CD4-positive, CD25-positive, alpha-beta regulatory T cell (primary cell): ENCODE measurements around the gene PRSS57. TPM values are rescaled to one million over a fixed set of nuclear protein-coding genes. Genes with fewer than 3 reads are reported as not detected.
A peak's percentile ranks its signal among the peaks of the same experiment; 100 is the strongest.

ENCODE experiments used
- ATAC-seq, 2 donors: fragments of 150-1000 bp; cut with Tn5 transposase; one replicate each; pipeline ENCODE4 v1.10.0; 2021; ENCODE audit warnings: low read depth in 2 of 2, moderate number of reproducible peaks in 2 of 2, moderate library complexity in 1 of 2
- DNase-seq, 3 donors: peaks; one replicate each; pipeline versions ENCODE4 v3.0.0 to v3.0.0-alpha.2; 2012 to 2022; ENCODE audit warnings: mixed read lengths in 1 of 3
- H3K27ac ChIP-seq: one replicate; pipeline ENCODE4 v1.7.0; 2013; ENCODE audit warnings: mild to moderate bottlenecking, low read length; ENCODE audit not compliant: insufficient read depth, poor library complexity, severe bottlenecking
- H3K27me3 ChIP-seq: one replicate; pipeline ENCODE4 v1.7.0; 2013; ENCODE audit warnings: low read length; ENCODE audit not compliant: control insufficient read depth, insufficient read depth
- H3K36me3 ChIP-seq: one replicate; pipeline ENCODE4 v1.7.0; 2013; ENCODE audit warnings: mild to moderate bottlenecking, low read length, moderate library complexity; ENCODE audit not compliant: control insufficient read depth, insufficient read depth
- H3K4me1 ChIP-seq: 2 replicates; pipeline ENCODE4 v1.7.0; 2013; ENCODE audit warnings: mild to moderate bottlenecking, low read length; ENCODE audit not compliant: insufficient read depth, control insufficient read depth, poor library complexity, severe bottlenecking
- H3K4me3 ChIP-seq: one replicate; pipeline ENCODE4 v1.7.0; 2013; ENCODE audit warnings: low read depth, mild to moderate bottlenecking, low read length, moderate library complexity
- H3K9me3 ChIP-seq, 2 experiments: 1 replicate in 1 of 2; 2 replicates in 1 of 2; pipeline ENCODE4 v1.7.0; 2013; ENCODE audit warnings: low read length in 2 of 2, mild to moderate bottlenecking in 1 of 2, moderate library complexity in 1 of 2; ENCODE audit not compliant: control insufficient read depth in 2 of 2
- H3K27ac Mint-ChIP-seq, 3 donors: one replicate each; pipeline ENCODE4 v1.8.0; 2020 to 2022; ENCODE audit warnings: mild to moderate bottlenecking in 3 of 3, mixed read lengths in 3 of 3, moderate library complexity in 2 of 3
- H3K27me3 Mint-ChIP-seq: one replicate; pipeline ENCODE4 v1.8.0; 2022; ENCODE audit warnings: mild to moderate bottlenecking, mixed read lengths
- H3K36me3 Mint-ChIP-seq: one replicate; pipeline ENCODE4 v1.8.0; 2020; ENCODE audit warnings: mixed read lengths
- H3K4me1 Mint-ChIP-seq, 4 donors: one replicate each; pipeline ENCODE4 v1.8.0; 2020 to 2022; ENCODE audit warnings: mixed read lengths in 4 of 4, mild to moderate bottlenecking in 1 of 4
- H3K4me3 Mint-ChIP-seq, 4 donors: one replicate each; pipeline ENCODE4 v1.8.0; 2020 to 2022; ENCODE audit warnings: mild to moderate bottlenecking in 4 of 4, mixed read lengths in 4 of 4, moderate library complexity in 3 of 4
- H3K9me3 Mint-ChIP-seq, 7 donors: one replicate each; pipeline ENCODE4 v1.8.0; 2020 to 2022; ENCODE audit warnings: mixed read lengths in 7 of 7, mild to moderate bottlenecking in 3 of 7, moderate library complexity in 2 of 7
- polyA plus RNA-seq, 4 donors: library from polyadenylated mRNA; unstranded; fragments of 300-500 nt; fragmentation: Illumina TruSeq; gene quantifications; one replicate each; pipeline ENCODE4 v1.2.3, GENCODE V29; 2021
- total RNA-seq: library from RNA; stranded (reverse); gene quantifications from one replicate; pipeline ENCODE4 v1.2.3, GENCODE V29; 2022

Gene PRSS57
- total and polyA plus RNA-seq, 5 donors from 2014 or later = 3.3 TPM; not detected in 4

DNA sequence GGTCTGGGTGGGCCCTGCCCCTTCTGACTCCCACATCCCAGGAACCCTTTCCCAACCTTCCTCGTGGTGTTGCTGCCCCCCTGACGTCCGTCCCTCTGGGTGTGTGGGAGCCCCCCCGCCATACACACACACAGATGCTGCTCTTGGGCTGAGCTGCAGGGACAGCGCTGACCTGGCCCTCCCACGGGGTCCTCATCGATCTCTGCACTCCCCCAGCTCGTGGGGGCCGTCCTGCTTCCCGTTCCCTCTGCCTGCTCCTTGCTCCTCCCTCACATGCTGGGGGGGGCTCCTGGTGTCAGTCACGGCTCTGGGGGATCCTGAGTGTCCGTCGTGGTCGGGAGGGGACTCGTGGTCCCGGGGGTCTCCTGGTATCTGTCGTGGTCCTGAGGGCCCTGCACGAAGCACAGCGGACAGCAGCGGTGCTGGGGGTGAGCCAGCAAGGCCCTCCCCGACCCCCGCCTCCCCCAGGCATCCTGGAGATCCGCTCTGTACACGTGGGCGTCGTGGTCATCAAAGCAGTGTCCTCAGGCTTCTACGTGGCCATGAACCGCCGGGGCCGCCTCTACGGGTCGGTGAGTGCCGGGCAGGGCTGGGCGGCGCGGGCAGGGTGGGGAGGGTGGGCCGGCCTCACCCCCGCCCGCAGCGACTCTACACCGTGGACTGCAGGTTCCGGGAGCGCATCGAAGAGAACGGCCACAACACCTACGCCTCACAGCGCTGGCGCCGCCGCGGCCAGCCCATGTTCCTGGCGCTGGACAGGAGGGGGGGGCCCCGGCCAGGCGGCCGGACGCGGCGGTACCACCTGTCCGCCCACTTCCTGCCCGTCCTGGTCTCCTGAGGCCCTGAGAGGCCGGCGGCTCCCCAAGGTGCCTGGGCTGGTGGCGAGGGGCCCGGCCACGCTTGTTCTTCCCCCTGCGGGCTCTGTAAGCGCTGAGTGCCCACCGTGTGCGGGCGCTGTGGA lies 52.2 kb downstream of the PRSS57 start:
- Histone ChIP-seq H3K9me3 (no peaks in the 10 kb centered on the region), H3K27ac (no peak overlapping the region), H3K4me3 (no peak overlapping the region), H3K36me3 (peaks cover 16% of the 10 kb centered on the region), H3K4me1 (peaks cover 14% of the 10 kb centered on the region), H3K27me3 (no peaks in the 10 kb centered on the region)
- peaks cover 0 to 9% (median 4%) of the 10 kb centered on the region in 4 donors for H3K4me1 Mint-ChIP-seq
- ATAC-seq = no peak
- DNase-seq = no peak
- H3K4me3 Mint-ChIP-seq = no peak overlapping the region
- peaks cover 0 to 1% (median 0%) of the 10 kb centered on the region in 7 donors for H3K9me3 Mint-ChIP-seq
- peak overlapping the region in 1 of 3 donors; percentile 25 for H3K27ac Mint-ChIP-seq
- no peaks in the 10 kb centered on the region for H3K27me3 Mint-ChIP-seq
- no peaks in the 10 kb centered on the region for H3K36me3 Mint-ChIP-seq

DNA sequence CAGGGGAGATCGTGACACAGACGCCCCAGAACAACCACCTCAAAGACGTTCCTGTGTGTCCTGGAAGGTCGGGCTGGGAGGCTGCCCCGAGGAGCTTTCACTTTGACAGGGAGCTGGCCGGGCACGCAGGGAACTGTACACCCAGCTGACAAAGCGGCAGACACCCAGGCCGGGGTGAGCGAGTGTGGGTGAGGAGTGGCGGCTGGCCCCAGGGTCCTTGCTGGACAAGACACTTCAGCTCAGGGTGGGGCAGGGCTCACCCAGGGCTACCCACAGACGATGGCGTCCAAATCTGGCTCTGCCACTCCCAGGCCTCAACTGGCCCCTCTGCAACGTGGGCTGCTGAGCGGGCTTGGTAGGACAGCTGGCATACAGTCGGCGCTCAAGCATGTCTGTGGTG lies 53.5 kb downstream of the PRSS57 start:
- peaks cover 0 to 14% (median 5%) of the 10 kb centered on the region in 4 donors for H3K4me1 Mint-ChIP-seq
- Histone ChIP-seq H3K27me3 (no peaks in the 10 kb centered on the region), H3K4me1 (peaks cover 14% of the 10 kb centered on the region), H3K9me3 (no peaks in the 10 kb centered on the region), H3K36me3 (peaks cover 5% of the 10 kb centered on the region), H3K27ac (no peak overlapping the region), H3K4me3 (no peak overlapping the region)
- H3K4me3 Mint-ChIP-seq = peak overlapping the region in 1 of 4 donors; percentile 89
- H3K36me3 Mint-ChIP-seq = no peaks in the 10 kb centered on the region
- no peak for DNase-seq
- H3K9me3 Mint-ChIP-seq = no peaks in the 10 kb centered on the region
- no peak for ATAC-seq
- H3K27me3 Mint-ChIP-seq = no peaks in the 10 kb centered on the region
- H3K27ac Mint-ChIP-seq = no peak overlapping the region

DNA sequence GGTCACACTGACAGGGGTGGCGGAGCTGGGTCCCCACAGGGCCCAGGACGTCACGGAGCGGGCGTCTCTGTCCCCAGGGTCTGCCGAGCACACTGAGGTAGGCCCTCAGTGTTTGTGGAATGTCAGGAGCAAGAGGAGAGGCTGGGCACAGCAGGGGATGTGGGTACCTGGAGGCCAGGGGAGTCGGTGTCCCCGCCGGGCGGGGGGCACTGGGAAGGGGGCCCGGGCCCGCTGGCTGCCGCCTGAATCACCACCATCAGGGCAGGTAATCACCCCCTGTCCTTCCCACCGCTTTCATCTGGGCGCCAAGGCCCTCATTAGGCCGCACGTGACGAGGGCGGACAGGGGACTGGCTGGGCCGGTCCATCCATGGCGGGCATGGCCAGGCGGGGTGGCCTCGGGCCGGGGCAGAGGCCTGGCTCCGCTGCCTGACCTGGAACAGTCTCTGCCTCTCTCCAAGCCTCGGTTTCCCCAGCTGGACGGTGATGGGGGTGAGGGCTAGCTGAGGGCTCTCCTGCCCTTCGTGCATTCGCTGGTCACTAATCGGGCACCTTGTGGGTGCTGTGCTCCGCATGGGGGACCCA lies 54.6 kb downstream of the PRSS57 start:
- no peaks in the 10 kb centered on the region for H3K36me3 ChIP-seq
- H3K27ac ChIP-seq = peak overlapping the region; percentile 47
- Mint-ChIP-seq H3K4me3 (peak overlapping the region in 1 of 4 donors; percentile 7), H3K36me3 (no peaks in the 10 kb centered on the region), H3K27me3 (no peaks in the 10 kb centered on the region), H3K4me1 (peaks cover 0 to 14% (median 5%) of the 10 kb centered on the region in 4 donors), H3K27ac (no peak overlapping the region), H3K9me3 (no peaks in the 10 kb centered on the region)
- DNase-seq (no peak), ATAC-seq (no peak)
- peaks cover 14% of the 10 kb centered on the region for H3K4me1 ChIP-seq
- no peaks in the 10 kb centered on the region for H3K27me3 ChIP-seq
- no peak overlapping the region for H3K4me3 ChIP-seq
- H3K9me3 ChIP-seq = no peaks in the 10 kb centered on the region

DNA sequence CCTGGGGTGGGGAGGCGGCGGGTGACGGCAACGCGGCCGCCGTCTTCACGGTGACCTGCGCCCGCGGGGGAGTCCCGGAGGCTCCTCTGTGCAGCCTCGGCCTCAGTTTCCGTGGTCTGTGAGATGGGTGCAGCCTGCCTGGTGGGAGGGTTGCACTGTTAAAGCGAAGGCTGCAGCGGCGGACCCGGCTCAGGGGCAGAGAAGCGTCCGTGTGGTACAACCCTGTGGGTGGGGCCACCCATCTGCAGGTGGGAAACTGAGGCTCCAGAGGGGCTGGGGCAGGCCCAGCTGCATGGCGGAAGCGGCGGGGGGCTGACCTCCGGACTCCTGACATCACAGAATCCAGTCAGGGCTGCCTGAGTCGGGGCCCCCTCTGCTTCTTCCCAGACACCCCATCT lies 55.1 kb downstream of the PRSS57 start:
- no peak overlapping the region for H3K4me3 ChIP-seq
- H3K27ac ChIP-seq = peak overlapping the region; percentile 47
- Mint-ChIP-seq H3K27ac (no peak overlapping the region), H3K27me3 (no peaks in the 10 kb centered on the region), H3K9me3 (no peaks in the 10 kb centered on the region), H3K4me1 (peaks cover 0 to 14% (median 5%) of the 10 kb centered on the region in 4 donors), H3K36me3 (no peaks in the 10 kb centered on the region), H3K4me3 (peak overlapping the region in 1 of 4 donors; percentile 19)
- DNase-seq = no peak
- H3K27me3 ChIP-seq = no peaks in the 10 kb centered on the region
- no peaks in the 10 kb centered on the region for H3K9me3 ChIP-seq
- peaks cover 14% of the 10 kb centered on the region for H3K4me1 ChIP-seq
- H3K36me3 ChIP-seq = no peaks in the 10 kb centered on the region
- ATAC-seq = no peak

DNA sequence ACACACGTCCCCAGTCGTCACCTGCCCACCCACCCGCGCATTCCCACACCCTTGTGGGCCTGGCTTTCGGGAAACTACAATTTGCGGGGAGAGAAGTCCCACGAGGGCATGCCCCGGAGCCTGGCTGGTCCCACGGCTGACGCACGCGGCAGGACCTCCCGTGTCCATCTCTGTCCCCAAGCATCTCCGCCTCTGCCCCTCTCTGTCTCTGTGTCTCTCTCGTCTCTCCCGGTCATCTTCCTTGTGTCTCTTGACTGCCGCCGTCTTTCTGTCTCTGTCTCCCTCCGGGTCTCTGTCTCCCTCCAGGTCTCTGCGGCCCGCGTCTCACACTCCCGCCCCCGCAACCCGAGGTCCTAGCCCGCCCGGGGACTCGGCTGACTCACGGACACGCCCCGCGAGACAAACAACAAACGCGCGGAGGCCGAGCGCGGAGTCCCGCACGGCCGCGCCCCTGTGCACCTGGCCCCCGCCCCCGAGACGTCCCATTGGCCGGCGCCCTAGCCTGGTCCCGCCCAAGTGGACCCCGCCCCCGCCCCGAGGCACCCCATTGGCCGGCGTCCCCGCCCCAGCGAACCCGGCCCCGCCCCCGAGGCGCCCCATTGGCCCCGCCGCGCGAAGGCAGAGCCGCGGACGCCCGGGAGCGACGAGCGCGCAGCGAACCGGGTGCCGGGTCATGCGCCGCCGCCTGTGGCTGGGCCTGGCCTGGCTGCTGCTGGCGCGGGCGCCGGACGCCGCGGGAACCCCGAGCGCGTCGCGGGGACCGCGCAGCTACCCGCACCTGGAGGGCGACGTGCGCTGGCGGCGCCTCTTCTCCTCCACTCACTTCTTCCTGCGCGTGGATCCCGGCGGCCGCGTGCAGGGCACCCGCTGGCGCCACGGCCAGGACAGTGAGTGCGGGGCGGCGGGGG lies 55.7 kb downstream of the PRSS57 start, which contains the start of gene FGF22:
TSS of gene FGF22 (plus strand) at position 627 of the 908 bp plus-strand sequence. CDS start at position 674, 47 bp downstream.
- Histone ChIP-seq H3K27ac (peak within 1 kb of the TSS; percentile 51), H3K27me3 (no peaks in the 10 kb centered on the region), H3K4me1 (peaks cover 14% of the 10 kb centered on the region), H3K4me3 (peak within 1 kb of the TSS; percentile 41), H3K36me3 (no peaks in the 10 kb centered on the region), H3K9me3 (no peaks in the 10 kb centered on the region)
- Mint-ChIP-seq H3K4me3 (peak within 1 kb of the TSS; percentile 76 to 96 (median 86)), H3K9me3 (no peaks in the 10 kb centered on the region), H3K27me3 (no peaks in the 10 kb centered on the region), H3K4me1 (peaks cover 0 to 14% (median 5%) of the 10 kb centered on the region in 4 donors), H3K36me3 (no peaks in the 10 kb centered on the region), H3K27ac (peak within 1 kb of the TSS; percentile 83 to 96 (median 94))
- peak; percentile 91 to 95 (median 93) for DNase-seq
- ATAC-seq = peak; percentile 95 to 96

DNA sequence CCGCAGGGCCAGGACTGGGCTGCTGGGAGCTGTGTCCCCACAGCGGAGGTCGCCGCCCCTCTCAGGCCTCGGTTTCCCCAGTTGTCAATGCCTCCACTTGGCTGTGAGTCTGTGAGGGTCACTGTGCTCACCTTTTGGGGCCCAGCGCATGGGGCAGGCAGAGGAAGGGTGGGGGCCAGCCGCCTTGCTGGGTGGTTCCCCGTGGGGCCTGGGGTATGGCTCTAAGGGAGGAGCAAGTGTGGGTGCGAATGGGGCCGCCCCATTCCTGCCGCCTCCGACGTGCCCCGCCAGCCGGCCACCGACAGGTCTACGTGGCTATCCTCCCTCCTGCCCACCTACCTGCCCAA lies 56.4 kb downstream of the PRSS57 start:
- peaks cover 0 to 18% (median 6%) of the 10 kb centered on the region in 4 donors for H3K4me1 Mint-ChIP-seq
- peak overlapping the region; percentile 76 to 96 (median 86) for H3K4me3 Mint-ChIP-seq
- Histone ChIP-seq H3K4me1 (peaks cover 19% of the 10 kb centered on the region), H3K36me3 (no peaks in the 10 kb centered on the region), H3K4me3 (no peak overlapping the region), H3K9me3 (no peaks in the 10 kb centered on the region), H3K27me3 (no peaks in the 10 kb centered on the region), H3K27ac (no peak overlapping the region)
- DNase-seq = no peak
- H3K27me3 Mint-ChIP-seq = no peaks in the 10 kb centered on the region
- peak overlapping the region in 1 of 3 donors; percentile 94 for H3K27ac Mint-ChIP-seq
- H3K36me3 Mint-ChIP-seq = no peaks in the 10 kb centered on the region
- no peak for ATAC-seq
- H3K9me3 Mint-ChIP-seq = no peaks in the 10 kb centered on the region
